IPS-15b (cell line): ENCODE measurements around the gene JPH2.
"Not testable (repeated sequence)": the region's sequence is repeated elsewhere in the genome, so short reads cannot be mapped to it uniquely, and the experiment has no call there.

Experiments used
- H3K27me3 ChIP-seq: one replicate; pipeline ENCODE4 v1.6.1; 2013; ENCODE audit warnings: low read length; ENCODE audit not compliant: control insufficient read depth, insufficient read depth
- H3K36me3 ChIP-seq: one replicate; pipeline ENCODE4 v1.6.1; 2013; ENCODE audit warnings: low read length; ENCODE audit not compliant: control insufficient read depth, insufficient read depth
- H3K4me1 ChIP-seq: one replicate; pipeline ENCODE4 v1.6.1; 2013; ENCODE audit warnings: mild to moderate bottlenecking, low read length; ENCODE audit not compliant: control insufficient read depth, insufficient read depth
- H3K4me3 ChIP-seq: one replicate; pipeline ENCODE4 v1.5.1; 2013; ENCODE audit warnings: low read depth, low read length
- H3K9ac ChIP-seq: one replicate; pipeline ENCODE4 v1.6.1; 2013; ENCODE audit warnings: low read depth, mild to moderate bottlenecking, low read length
- H3K9me3 ChIP-seq: one replicate; pipeline ENCODE4 v1.6.1; 2013; ENCODE audit warnings: mild to moderate bottlenecking, low read length; ENCODE audit not compliant: control insufficient read depth, insufficient read depth

The JPH2 gene

GRCh38 chr20:44129911-44130718 lies 56.9 kb downstream of the JPH2 start:
- H3K4me3 ChIP-seq: no peak overlapping the region
- H3K9me3 ChIP-seq: no peaks in the 10 kb centered on the region
- no peak overlapping the region for H3K9ac ChIP-seq
- no peaks in the 10 kb centered on the region for H3K36me3 ChIP-seq
- H3K27me3 ChIP-seq: no peaks in the 10 kb centered on the region
- H3K4me1 ChIP-seq: no peaks in the 10 kb centered on the region

GRCh38 chr20:44129300-44129699 lies 57.7 kb downstream of the JPH2 start:
- H3K36me3 ChIP-seq, H3K27me3 ChIP-seq, H3K9ac ChIP-seq, H3K9me3 ChIP-seq, H3K4me3 ChIP-seq, H3K4me1 ChIP-seq: not testable (repeated sequence)

GRCh38 chr20:44126445-44126844 lies 60.5 kb downstream of the JPH2 start:
- H3K4me3 ChIP-seq: no peak overlapping the region
- H3K9ac ChIP-seq: no peak overlapping the region
- H3K4me1 ChIP-seq: peaks cover 3% of the 10 kb centered on the region
- no peaks in the 10 kb centered on the region for H3K9me3 ChIP-seq
- H3K36me3 ChIP-seq: no peaks in the 10 kb centered on the region
- H3K27me3 ChIP-seq: no peaks in the 10 kb centered on the region

- Histone ChIP-seq H3K27me3 (no peaks in the 10 kb centered on the region), H3K9ac (no peak overlapping the region)
Measured at GRCh38 chr20:44125332-44126127, 61.5 kb downstream of the JPH2 start.

GRCh38 chr20:44123874-44124535 lies 63.0 kb downstream of the JPH2 start:
- Histone ChIP-seq H3K9ac (no peak overlapping the region), H3K4me1 (peaks cover 3% of the 10 kb centered on the region), H3K27me3 (no peaks in the 10 kb centered on the region), H3K36me3 (no peaks in the 10 kb centered on the region), H3K4me3 (no peak overlapping the region), H3K9me3 (no peaks in the 10 kb centered on the region)

More at GRCh38 chr20:44125332-44126127, 61.5 kb downstream of the JPH2 start:
- no peaks in the 10 kb centered on the region for H3K36me3 ChIP-seq
- no peak overlapping the region for H3K4me3 ChIP-seq
- H3K4me1 ChIP-seq: peaks cover 3% of the 10 kb centered on the region
- no peaks in the 10 kb centered on the region for H3K9me3 ChIP-seq

GRCh38 chr20:44123251-44123650 lies 63.7 kb downstream of the JPH2 start:
- Histone ChIP-seq H3K36me3 (no peaks in the 10 kb centered on the region), H3K9ac (no peak overlapping the region), H3K27me3 (no peaks in the 10 kb centered on the region), H3K4me3 (no peak overlapping the region), H3K9me3 (no peaks in the 10 kb centered on the region), H3K4me1 (peaks cover 3% of the 10 kb centered on the region)

- H3K4me3 ChIP-seq: no peak overlapping the region
- H3K9ac ChIP-seq: no peak overlapping the region
- no peaks in the 10 kb centered on the region for H3K27me3 ChIP-seq
- no peaks in the 10 kb centered on the region for H3K36me3 ChIP-seq
- no peaks in the 10 kb centered on the region for H3K9me3 ChIP-seq
- peaks cover 3% of the 10 kb centered on the region for H3K4me1 ChIP-seq
Measured at GRCh38 chr20:44120676-44121425, 66.1 kb downstream of the JPH2 start.

- Histone ChIP-seq H3K27me3 (no peaks in the 10 kb centered on the region), H3K36me3 (no peaks in the 10 kb centered on the region), H3K4me3 (no peak overlapping the region), H3K4me1 (peaks cover 3% of the 10 kb centered on the region), H3K9me3 (no peaks in the 10 kb centered on the region), H3K9ac (no peak overlapping the region)
Measured at GRCh38 chr20:44118185-44119033, 68.6 kb downstream of the JPH2 start.

GRCh38 chr20:44117296-44118184 lies 69.4 kb downstream of the JPH2 start:
- Histone ChIP-seq H3K4me3 (no peak overlapping the region), H3K9ac (no peak overlapping the region), H3K27me3 (no peaks in the 10 kb centered on the region), H3K4me1 (no peaks in the 10 kb centered on the region), H3K9me3 (no peaks in the 10 kb centered on the region), H3K36me3 (no peaks in the 10 kb centered on the region)
